H9 (cell line): ENCODE data around the gene NINJ1. TPM values are rescaled to one million over a fixed set of nuclear protein-coding genes. Genes with fewer than 3 reads are reported as not detected.

Experiments
- DNase-seq: peaks from one replicate; pipeline ENCODE4 v3.0.0-alpha.2; 2017
- H2AFZ ChIP-seq: one replicate; pipeline ENCODE4 v1.6.1; 2013; ENCODE audit warnings: mild to moderate bottlenecking, low read length, control low read depth, moderate library complexity
- H2AK5ac ChIP-seq: 2 replicates; pipeline ENCODE4 v1.6.1; 2013; ENCODE audit warnings: low read length, control low read depth, mixed read lengths; ENCODE audit not compliant: insufficient read length
- H2BK120ac ChIP-seq: one replicate; pipeline ENCODE4 v1.6.1; 2013; ENCODE audit warnings: low read depth, mild to moderate bottlenecking, low read length, control low read depth, inconsistent platforms; ENCODE audit not compliant: poor library complexity, severe bottlenecking
- H2BK12ac ChIP-seq: 2 replicates; pipeline ENCODE4 v1.6.1; 2013; ENCODE audit warnings: low read length, control low read depth, mixed read lengths, low read depth; ENCODE audit not compliant: insufficient read length
- H2BK15ac ChIP-seq: 2 replicates; pipeline ENCODE4 v1.6.1; 2013; ENCODE audit warnings: low read depth, low read length, control low read depth
- H2BK20ac ChIP-seq: one replicate; pipeline ENCODE4 v1.6.1; 2013; ENCODE audit warnings: low read depth, mild to moderate bottlenecking, low read length, control low read depth, inconsistent platforms; ENCODE audit not compliant: poor library complexity, severe bottlenecking
- H2BK5ac ChIP-seq: 2 replicates; pipeline ENCODE4 v1.6.1; 2013; ENCODE audit warnings: low read length, control low read depth, mixed read lengths; ENCODE audit not compliant: insufficient read length
- H3K14ac ChIP-seq: 2 replicates; pipeline ENCODE4 v1.6.1; 2013; ENCODE audit warnings: low read length, control low read depth; ENCODE audit not compliant: insufficient read depth
- H3K18ac ChIP-seq: 2 replicates; pipeline ENCODE4 v1.6.1; 2013; ENCODE audit warnings: low read depth, mild to moderate bottlenecking, mixed read lengths, low read length, control low read depth; ENCODE audit not compliant: insufficient read length
- H3K23ac ChIP-seq: 2 replicates; pipeline ENCODE4 v1.6.1; 2013; ENCODE audit warnings: low read length, control low read depth, mixed read lengths, low read depth; ENCODE audit not compliant: insufficient read length
- H3K23me2 ChIP-seq: 2 replicates; pipeline ENCODE4 v1.6.1; 2013; ENCODE audit warnings: low read depth, mild to moderate bottlenecking, mixed read lengths, low read length, control low read depth; ENCODE audit not compliant: insufficient read length, poor library complexity, severe bottlenecking
- H3K27ac ChIP-seq: 2 replicates; pipeline ENCODE4 v1.5.1; 2013; ENCODE audit warnings: low read length, control low read depth, mixed read lengths, low read depth; ENCODE audit not compliant: insufficient read length
- H3K27me3 ChIP-seq: 2 replicates; pipeline ENCODE4 v1.6.1; 2013; ENCODE audit warnings: low read length, control low read depth, inconsistent platforms; ENCODE audit not compliant: insufficient read depth
- H3K4ac ChIP-seq: 2 replicates; pipeline ENCODE4 v1.6.1; 2013; ENCODE audit warnings: low read depth, mild to moderate bottlenecking, control low read depth, inconsistent platforms, low read length, moderate library complexity
- H3K4me1 ChIP-seq: 2 replicates; pipeline ENCODE4 v1.6.1; 2013; ENCODE audit warnings: low read length, control low read depth, inconsistent platforms; ENCODE audit not compliant: insufficient read depth
- H3K4me2 ChIP-seq: 2 replicates; pipeline ENCODE4 v1.6.1; 2013; ENCODE audit warnings: low read length, control low read depth, mixed read lengths; ENCODE audit not compliant: insufficient read length, insufficient read depth
- H3K56ac ChIP-seq: 2 replicates; pipeline ENCODE4 v1.6.1; 2013; ENCODE audit warnings: low read depth, mild to moderate bottlenecking, mixed read lengths, low read length, control low read depth; ENCODE audit not compliant: insufficient read length
- H3K79me1 ChIP-seq: 2 replicates; pipeline ENCODE4 v1.6.1; 2013; ENCODE audit warnings: low read depth, mild to moderate bottlenecking, moderate library complexity, low read length, control low read depth, inconsistent platforms; ENCODE audit not compliant: insufficient read depth, poor library complexity, severe bottlenecking
- H3K79me2 ChIP-seq: 2 replicates; pipeline ENCODE4 v1.6.1; 2013; ENCODE audit warnings: low read length, control low read depth, inconsistent platforms; ENCODE audit not compliant: insufficient read depth
- H3K9ac ChIP-seq: 2 replicates; pipeline ENCODE4 v1.6.1; 2013; ENCODE audit warnings: low read length, control low read depth, mixed read lengths; ENCODE audit not compliant: insufficient read length; ENCODE audit errors: extremely low read depth
- H3K9me3 ChIP-seq: one replicate; pipeline ENCODE4 v1.6.1; 2013; ENCODE audit warnings: low read depth, low read length, inconsistent platforms; ENCODE audit not compliant: control insufficient read depth
- H3T11ph ChIP-seq: one replicate; pipeline ENCODE4 v1.6.1; 2013; ENCODE audit warnings: mild to moderate bottlenecking, low read length, control low read depth, inconsistent platforms
- H4K20me1 ChIP-seq: one replicate; pipeline ENCODE4 v1.6.1; 2013; ENCODE audit not compliant: control insufficient read depth, insufficient read length, insufficient read depth
- H4K5ac ChIP-seq: 2 replicates; pipeline ENCODE4 v1.6.1; 2013; ENCODE audit warnings: low read depth, mild to moderate bottlenecking, mixed read lengths, low read length, control low read depth; ENCODE audit not compliant: insufficient read length
- H4K8ac ChIP-seq: replicated peaks from 2 replicates; pipeline ENCODE4 v1.6.1; 2013; ENCODE audit warnings: low read length, control low read depth, mixed read lengths, low read depth; ENCODE audit not compliant: insufficient read length
- H4K91ac ChIP-seq: 2 replicates; pipeline ENCODE4 v1.6.1; 2013; ENCODE audit warnings: low read depth, mild to moderate bottlenecking, moderate library complexity, mixed read lengths, low read length, control low read depth; ENCODE audit not compliant: insufficient read length
- H3K27ac Mint-ChIP-seq, 3 experiments: 2 replicates in 2 of 3; 3 replicates in 1 of 3; pipeline ENCODE4 v1.8.0; 2020 to 2021; ENCODE audit warnings: mixed read lengths in 3 of 3, mild to moderate bottlenecking in 1 of 3, moderate library complexity in 1 of 3
- H3K27me3 Mint-ChIP-seq: 2 replicates; pipeline ENCODE4 v1.8.0; 2021; ENCODE audit warnings: low read depth, mild to moderate bottlenecking, moderate library complexity, mixed read lengths
- H3K36me3 Mint-ChIP-seq, 3 experiments: 2 replicates in 2 of 3; 3 replicates in 1 of 3; pipeline ENCODE4 v1.8.0; 2020 to 2021; ENCODE audit warnings: low read depth in 3 of 3, mixed read lengths in 3 of 3; ENCODE audit not compliant: insufficient read depth in 1 of 3
- H3K4me1 Mint-ChIP-seq, 2 experiments: 2 replicates each; pipeline ENCODE4 v1.8.0; 2020; ENCODE audit warnings: mixed read lengths in 2 of 2
- H3K4me3 Mint-ChIP-seq, 2 experiments: 2 replicates in 1 of 2; 3 replicates in 1 of 2; pipeline ENCODE4 v1.8.0; 2020 to 2021; ENCODE audit warnings: mild to moderate bottlenecking in 2 of 2, mixed read lengths in 2 of 2, moderate library complexity in 1 of 2
- H3K9me3 Mint-ChIP-seq, 2 experiments: 2 replicates in 1 of 2; 3 replicates in 1 of 2; pipeline ENCODE4 v1.8.0; 2020; ENCODE audit warnings: mild to moderate bottlenecking in 2 of 2, mixed read lengths in 2 of 2, moderate library complexity in 1 of 2
- CTCF ChIP-seq: fragments of 200-600 bp; sonication (generic); conservative IDR thresholded peaks from 3 replicates; pipeline ENCODE4 v1.8.0; 2021; ENCODE audit warnings: antibody characterized with exemption, mild to moderate bottlenecking
- WGBS: extraction: QIAGEN DNeasy Blood & Tissue Kit; methylation state at CpG from one replicate; pipeline ENCODE4 v1.1.7; 2013; ENCODE audit warnings: missing lambda C conversion rate, low lambda C conversion rate, mixed read lengths; ENCODE audit not compliant: insufficient read length; ENCODE audit errors: extremely low coverage; 5-methylcytosine and 5-hydroxymethylcytosine counted together
- total RNA-seq: library from RNA; stranded (reverse); gene quantifications from 2 replicates; pipeline ENCODE4 v1.2.1, GENCODE V29; 2021

The NINJ1 gene
- total RNA-seq, 1 experiment from 2014 or later: 28.9 TPM

DNA sequence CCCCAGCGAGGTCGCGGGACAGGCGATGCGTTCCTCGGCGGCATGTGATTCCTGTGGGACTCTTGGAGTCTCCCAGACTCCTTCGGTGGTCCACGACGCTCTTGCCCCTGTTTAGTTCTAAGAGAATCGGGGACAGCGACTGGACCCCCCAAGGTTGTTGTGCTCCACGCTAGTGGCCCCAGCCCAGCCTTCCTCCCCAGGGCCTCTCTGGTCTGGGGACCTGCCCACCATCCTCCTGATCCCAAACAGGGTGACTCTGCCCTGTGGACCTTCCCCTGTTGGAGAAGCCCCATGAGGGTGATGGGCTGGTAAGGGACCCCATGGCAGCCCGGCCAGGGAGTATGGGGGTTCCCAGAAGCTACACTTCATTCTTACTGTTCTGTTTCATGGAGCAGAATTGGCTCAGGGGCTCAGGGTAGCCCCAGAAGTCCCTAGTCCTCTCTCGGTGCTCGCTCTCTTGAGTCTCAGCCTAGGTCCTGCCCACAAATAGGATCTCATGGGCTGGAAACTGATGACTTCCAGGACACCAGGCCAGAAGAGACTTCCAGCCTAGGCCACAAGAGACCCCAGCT is 37.2 kb downstream of the NINJ1 start:
- Histone ChIP-seq H3K27me3 (no peaks in the 10 kb centered on the region), H3K9me3 (no peaks in the 10 kb centered on the region), H3K79me1 (no peaks in the 10 kb centered on the region), H2BK12ac (no peak overlapping the region), H3K79me2 (no peaks in the 10 kb centered on the region; the same call in 1 of the 2 replicates), H4K91ac (no peak overlapping the region), H3K23me2 (peaks cover 9% of the 10 kb centered on the region), H3K23ac (no peak overlapping the region), H3K4me2 (peak overlapping the region; percentile 89), H3K14ac (no peak overlapping the region), H2BK15ac (no peak overlapping the region), H4K5ac (no peak overlapping the region), H2AK5ac (no peak overlapping the region), H3T11ph (no peak overlapping the region), H2AFZ (no peak overlapping the region), H3K56ac (no peak overlapping the region), H4K8ac (no peak overlapping the region), H4K20me1 (peaks cover 3% of the 10 kb centered on the region), H3K4me1 (no peaks in the 10 kb centered on the region; the same call in 1 of the 2 replicates), H2BK20ac (no peak overlapping the region), H2BK5ac (no peak overlapping the region), H2BK120ac (no peak overlapping the region), H3K18ac (no peak overlapping the region), H3K9ac (peak overlapping the region; percentile 47), H3K27ac (no peak overlapping the region), H3K4ac (no peak overlapping the region)
- DNase-seq: no peak
- H3K36me3 Mint-ChIP-seq: peaks cover 0 to 2% (median 0%) of the 10 kb centered on the region in 3 experiments; a peak in 1 of 7 replicates
- no peak overlapping the region for H3K27ac Mint-ChIP-seq
- peak overlapping the region; percentile 79 to 87 for H3K4me3 Mint-ChIP-seq
- H3K27me3 Mint-ChIP-seq: peaks cover 2% of the 10 kb centered on the region
- no peak for TF ChIP-seq CTCF
- peaks cover 0 to 4% of the 10 kb centered on the region in 2 experiments; a peak in 2 of 5 replicates for H3K9me3 Mint-ChIP-seq
- peaks cover 11 to 15% of the 10 kb centered on the region in 2 experiments for H3K4me1 Mint-ChIP-seq
- no CpG with 5 or more reads among the region's 16 CpGs for WGBS
